ENCODE results near the gene TIGD1.
"Not testable (repeated sequence)": the region's sequence is repeated elsewhere in the genome, so short reads cannot be mapped to it uniquely, and the experiment has no call there.

The TIGD1 gene

DNA sequence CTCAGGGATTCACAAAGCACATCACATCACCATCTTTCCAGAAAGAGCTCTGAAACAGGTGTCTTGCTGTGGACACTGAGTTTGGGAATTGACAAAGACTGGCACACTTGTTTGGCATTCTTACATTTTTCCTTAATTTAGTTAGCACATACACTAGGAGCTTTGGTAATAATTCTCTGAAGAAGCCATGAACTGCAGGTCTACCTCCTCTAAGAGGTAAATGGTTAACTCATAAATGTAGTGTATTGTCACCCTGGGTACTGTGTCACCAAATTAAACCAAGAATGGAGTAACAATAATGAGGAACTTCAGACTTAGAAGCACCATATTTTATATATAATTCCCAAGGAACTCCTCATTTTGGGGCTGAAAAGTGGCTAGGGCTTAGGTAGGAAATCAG, 22.7 kb upstream of the TIGD1 start:
- H3K4me3 ChIP-seq, result no peak overlapping the region
- H3K27ac ChIP-seq, result no peak overlapping the region

DNA sequence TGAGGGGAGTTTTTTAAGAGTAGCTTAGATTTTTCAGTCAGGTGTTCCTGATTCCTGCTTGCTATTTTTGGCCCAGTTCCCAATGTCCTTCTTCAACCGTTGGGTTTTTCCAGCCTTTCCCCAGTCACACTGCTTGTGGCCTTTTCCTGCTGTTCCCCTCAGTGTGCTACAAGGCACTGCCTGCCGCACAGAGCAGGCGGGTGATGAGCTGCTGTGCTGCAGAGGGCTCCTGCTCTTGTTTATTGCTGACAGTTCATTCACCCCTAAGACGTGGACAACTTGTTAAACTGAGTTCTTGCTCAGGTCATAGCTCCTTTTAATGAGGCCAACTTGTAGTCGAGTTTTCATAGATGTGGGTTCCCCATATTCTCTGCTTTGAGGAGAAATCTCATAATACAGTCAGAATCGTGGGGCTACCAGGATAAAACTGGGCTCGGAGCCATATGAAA, 20.7 kb upstream of the TIGD1 start:
- H3K27ac ChIP-seq, result no peak overlapping the region

DNA sequence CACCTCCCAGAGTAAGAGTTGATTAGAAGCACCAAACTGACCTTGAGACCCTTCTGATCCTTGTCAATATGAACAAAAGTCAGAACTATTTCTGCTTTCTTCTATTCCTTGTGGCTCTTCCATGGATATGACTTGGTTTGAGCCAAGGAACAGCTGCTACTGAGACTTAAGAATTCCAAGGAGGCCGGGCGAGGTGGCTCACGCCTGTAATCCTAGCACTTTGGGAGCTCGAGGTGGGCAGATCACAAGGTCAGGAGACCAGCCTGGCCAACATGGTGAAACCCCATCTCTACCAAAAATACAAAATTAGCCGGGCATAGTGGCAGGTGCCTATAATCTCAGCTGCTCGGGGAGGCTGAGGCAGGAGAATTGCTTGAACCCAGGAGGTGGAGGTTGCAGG, 20.1 kb upstream of the TIGD1 start:
- H3K27ac ChIP-seq, H3K4me3 ChIP-seq: not testable (repeated sequence)

More for the DNA sequence above, 20.7 kb upstream of the TIGD1 start:
- H3K4me3 ChIP-seq, result no peak overlapping the region

DNA sequence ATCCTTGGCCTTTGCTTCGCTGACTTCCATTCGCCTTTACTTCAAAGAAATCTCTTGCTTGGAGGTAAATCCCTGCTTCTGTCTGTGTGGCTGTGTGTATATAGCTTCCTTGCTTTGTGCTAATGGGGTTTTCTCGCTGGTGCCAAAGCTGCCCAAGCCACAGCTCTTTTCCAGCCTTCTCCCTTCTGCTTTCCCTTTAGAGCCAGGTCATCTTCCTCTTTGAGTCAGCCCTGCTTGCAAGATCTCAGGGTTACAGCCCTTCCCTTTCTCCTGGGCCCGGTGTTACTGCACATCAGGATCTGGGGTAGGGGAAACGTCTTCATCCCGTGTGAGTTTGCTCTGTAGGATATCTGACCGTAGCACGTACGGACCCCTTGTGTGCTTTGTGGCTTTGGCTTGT, 19.2 kb upstream of the TIGD1 start:
- H3K27ac ChIP-seq, result no peak overlapping the region
- no peak overlapping the region for H3K4me3 ChIP-seq

DNA sequence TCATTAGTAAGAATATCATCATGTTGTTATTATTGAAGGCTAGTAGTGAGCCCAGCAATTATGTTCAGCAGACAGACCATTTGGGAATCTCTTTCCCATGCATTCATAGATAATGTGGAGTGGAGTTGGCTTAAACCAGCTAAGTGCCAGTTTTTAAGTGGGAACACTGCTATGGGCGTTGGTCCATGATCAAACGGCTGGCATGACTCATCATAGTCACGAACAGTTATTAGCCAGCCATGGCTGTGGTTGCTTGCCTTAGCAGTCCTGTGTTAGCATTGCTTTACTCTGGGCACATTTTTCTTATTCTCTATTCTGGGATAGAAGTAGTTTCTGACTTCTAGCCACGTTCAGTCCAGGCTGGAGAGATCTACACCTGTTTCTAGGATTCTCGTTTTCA, 17.8 kb upstream of the TIGD1 start:
- no peak overlapping the region for H3K4me3 ChIP-seq
- peak overlapping the region in 3 of 21 experiments; percentile 15 to 56 (median 25) for H3K27ac ChIP-seq

DNA sequence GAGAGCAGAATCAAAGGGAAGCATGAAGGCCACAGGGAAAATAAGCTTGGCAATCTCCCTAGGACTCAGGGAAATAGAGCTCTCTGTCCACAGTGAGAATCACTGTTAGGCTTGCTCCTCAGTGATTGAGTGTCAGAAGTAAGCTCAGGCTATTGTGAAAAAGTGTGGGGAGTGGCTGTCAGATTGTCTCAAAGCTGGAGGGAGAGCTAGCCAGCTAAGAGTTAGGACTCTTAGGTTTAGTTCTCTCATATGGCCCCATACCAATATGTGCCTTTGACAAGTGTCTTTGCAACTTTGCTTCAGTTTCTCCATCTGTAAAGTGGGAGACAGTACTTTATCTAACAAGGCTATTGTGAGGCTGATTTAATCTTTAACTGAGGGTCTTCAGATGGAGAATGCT, 17.4 kb upstream of the TIGD1 start:
- Histone ChIP-seq H3K4me3 (no peak overlapping the region), H3K27ac (peak overlapping the region in 2 of 21 experiments; percentile 15 to 24)

DNA sequence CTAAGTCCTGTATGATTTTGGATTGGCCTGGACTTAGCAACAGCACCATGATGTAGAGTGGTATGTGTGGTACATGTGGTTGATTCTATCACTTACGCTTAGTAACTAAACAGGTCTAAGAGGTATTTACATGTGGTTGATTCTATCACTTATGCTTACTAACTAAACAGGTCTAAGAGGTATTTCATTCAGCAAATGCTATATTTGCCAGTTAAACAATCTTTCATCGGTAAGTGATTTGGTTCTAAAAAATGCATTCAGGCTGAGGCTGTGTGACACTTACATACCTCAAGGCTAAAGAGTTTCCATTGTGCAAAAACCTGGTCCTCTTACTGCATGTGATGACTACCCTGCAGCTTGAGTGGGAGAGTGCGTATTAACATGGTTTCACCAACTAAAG, 13.2 kb upstream of the TIGD1 start:
- H3K27ac ChIP-seq, result no peak overlapping the region

DNA sequence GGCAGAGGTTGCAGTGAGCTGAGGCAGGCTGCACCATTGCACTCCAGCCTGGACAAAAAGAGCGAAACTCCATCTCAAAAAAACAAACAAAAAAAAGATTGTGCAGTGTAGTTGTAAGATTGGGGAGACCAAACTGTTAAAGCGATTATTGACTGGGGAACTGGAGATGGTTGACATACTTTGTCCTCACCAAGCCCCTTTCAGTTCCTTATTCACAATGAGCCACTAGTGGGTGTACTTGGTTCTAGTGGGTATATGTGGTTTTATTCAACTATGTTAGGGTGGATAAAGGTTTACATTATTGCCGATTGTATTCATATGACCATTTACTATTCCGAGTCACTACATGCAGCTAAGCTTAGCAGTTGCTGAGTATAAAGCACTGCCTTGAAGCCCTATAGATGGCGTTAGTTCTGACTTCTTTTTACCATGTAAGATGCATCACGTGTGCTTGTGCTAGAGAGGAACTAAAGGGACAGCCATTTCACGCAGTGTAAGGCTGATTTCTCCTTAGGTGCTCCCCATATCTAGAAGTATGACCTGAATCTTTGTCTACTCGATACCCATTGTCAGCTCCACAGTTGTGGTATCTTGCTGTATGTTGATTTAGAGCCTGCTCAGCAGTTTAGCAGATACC, 12.3 kb upstream of the TIGD1 start:
- Histone ChIP-seq H3K4me3 (no peak overlapping the region), H3K27ac (no peak overlapping the region)

More for the DNA sequence above, 13.2 kb upstream of the TIGD1 start:
- H3K4me3 ChIP-seq, result no peak overlapping the region

DNA sequence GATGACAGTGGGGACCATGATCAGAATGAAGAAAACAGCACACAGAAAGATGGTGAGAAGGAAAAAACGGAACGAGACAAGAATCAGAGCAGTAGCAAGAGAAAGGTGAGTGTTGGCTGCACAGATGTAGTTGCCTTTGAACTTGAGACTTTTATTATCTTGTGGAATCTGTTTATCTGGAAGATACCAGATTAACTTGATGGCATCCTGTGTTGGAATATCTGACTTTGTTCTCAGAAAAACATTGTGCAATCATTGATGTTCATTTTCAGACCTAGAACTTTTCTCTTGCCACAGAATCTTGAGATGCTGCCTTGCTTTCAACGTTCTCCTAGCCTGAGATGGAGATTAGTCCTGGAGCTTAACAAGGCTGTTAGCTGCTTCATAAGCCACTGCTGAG, 6.1 kb upstream of the TIGD1 start:
- H3K4me3 ChIP-seq, result no peak overlapping the region
- no peak overlapping the region for H3K27ac ChIP-seq

DNA sequence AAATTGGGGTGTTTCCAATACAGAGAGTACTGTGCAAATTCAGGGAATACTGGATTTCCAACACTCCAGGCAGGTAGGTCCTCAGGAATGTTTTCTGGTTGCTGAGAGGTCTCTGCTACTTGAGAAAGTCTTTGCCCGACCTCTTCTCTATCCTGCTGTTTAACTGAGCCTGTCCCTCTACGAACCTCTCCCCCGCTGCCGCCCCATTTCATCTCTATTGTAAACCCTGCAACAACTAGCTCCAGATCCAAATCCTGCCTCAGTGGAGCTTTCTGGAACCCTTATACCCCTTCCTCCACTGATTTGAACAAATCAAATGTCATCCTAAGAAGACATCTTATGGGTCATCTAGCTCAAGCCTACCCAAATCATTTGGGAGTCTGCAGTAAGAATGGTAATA, 1.4 kb upstream of the TIGD1 start:
- Histone ChIP-seq H3K27ac (peak overlapping the region in 9 of 21 experiments; percentile 94 to 100 (median 99)), H3K4me3 (peak overlapping the region in 6 of 7 experiments; percentile 73 to 97 (median 84))

DNA sequence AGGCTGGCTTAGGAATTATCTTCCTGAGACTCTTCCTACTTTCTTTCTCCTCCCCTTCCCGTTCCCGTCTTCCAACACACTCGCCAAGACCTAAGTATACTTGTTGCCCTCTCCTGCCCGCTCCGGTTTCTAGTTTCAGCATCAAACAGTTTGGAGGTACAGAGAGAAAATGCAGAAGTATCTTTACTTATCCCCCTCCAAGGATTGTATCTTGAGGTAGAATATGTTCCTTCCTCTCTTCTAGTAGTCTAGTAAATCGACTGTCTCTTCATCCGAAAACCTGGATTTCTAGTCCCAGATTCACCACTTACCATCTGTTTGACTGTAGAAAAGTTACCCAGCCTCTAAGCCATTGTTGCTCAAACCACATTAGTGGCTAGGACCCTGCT, 887 bp upstream of the TIGD1 start:
- peak overlapping the region; percentile 94 to 100 (median 98) for H3K27ac ChIP-seq

DNA sequence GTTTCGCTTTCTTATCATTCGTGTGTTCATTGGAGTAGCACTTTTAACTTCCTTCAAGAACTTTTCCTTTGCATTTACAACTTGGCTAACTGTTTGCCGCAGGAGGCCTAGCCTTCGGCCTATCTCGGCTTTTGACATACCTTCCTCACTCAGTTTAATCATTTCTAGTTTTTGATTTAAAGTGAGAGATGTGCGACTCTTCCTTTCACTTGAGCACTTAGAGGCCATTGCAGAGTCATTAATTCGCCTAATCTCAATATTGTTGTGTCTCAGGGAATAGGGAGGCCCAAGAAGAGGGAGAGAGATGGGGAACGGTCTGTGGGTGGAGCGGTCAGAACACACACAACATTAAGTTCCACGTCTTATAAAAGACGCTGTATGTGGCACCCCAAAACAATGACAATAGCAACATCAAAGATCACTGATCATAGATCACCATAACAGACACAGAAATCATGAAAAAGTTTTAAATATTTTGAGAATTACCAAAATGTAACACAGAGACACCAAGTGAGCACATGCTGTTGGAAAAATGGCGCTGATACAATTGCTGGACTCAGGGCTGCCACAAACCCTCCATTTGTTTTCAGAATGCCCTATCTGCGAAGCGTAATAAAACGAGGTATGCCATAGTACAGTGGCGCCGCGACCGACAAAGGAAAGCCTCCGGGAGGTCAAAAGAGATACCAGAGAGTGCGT, 553 bp downstream of the TIGD1 start:
- Histone ChIP-seq H3K27ac (peak overlapping the region; percentile 94 to 100 (median 98)), H3K4me3 (peak overlapping the region; percentile 73 to 97 (median 83))

More for the DNA sequence above, 887 bp upstream of the TIGD1 start:
- H3K4me3 ChIP-seq, result peak overlapping the region; percentile 73 to 97 (median 83)

DNA sequence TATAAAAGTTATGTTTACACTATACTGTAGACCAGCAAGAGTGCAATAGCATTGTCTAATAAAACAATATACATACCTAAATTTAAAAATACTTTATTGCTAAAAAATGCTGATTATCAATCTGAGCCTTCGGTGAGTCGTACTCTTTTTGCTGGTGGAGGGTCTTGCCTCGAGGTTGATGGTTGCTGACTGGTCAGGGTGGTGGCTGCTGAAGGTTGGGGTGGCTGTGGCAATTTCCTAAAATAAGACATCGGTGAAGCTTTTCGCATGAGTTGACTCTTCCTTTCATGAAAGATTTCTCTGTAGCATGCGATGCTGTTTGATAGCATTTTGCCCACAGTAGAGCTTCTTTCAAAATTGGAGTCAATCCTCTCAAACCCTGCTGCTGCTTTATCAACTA, 2.4 kb downstream of the TIGD1 start:
- H3K4me3 ChIP-seq, result no peak overlapping the region
- no peak overlapping the region for H3K27ac ChIP-seq

DNA sequence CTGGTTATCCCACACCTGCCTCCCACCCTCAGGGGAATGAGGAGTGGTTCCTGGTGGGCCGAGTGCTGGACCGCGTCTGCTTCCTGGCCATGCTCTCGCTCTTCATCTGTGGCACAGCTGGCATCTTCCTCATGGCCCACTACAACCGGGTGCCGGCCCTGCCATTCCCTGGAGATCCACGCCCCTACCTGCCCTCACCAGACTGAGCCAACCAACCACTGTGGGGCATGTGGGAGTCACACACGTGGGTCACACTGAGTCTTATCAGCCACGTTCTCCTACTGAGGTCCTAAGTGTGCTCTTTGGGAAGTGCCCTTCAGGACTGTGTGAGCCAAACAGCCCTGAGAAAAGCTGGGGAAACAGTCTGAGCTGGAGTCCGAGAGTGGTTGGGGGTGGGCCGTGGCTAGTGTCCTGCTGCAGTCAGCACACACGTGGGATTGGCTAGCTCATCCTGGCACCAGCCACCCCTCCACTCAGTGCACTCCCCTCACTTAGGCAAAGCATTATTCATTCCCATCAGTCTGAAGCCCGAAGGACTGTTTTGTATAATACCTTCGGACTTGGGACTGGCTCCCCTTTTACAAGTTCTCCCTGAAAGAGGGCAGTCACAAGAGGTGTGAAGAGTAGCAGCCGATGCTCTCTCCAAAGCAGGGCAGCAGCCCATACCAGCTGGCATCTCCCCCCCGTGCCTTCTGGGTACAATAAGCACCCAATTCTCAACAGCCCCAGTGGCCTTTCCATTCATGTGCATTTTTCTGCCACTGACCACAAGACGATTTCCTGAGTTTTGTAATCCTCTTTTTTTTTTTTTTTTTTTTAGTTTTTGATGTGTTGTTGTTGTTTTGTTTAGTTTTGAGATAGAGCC, 4.6 kb downstream of the TIGD1 start:
- Histone ChIP-seq H3K4me3 (no peak overlapping the region), H3K27ac (no peak overlapping the region)

DNA sequence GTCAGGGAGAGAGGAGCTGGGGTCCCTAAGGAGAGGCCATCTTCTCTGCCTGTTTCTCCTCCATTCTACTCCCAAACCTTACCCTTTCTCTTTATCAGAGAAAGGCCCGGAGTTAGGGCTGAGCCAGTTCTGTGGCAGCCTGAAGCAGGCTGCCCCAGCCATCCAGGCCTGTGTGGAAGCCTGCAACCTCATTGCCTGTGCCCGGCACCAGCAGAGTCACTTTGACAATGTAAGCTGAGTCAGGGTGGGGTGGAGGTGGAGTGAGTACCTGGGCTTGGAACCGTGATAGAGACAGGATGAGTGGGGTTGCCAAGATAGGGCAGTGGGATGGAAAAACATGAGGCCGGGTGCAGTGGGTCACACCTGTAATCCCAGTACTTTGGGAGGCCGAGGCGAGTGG, 5.7 kb downstream of the TIGD1 start:
- Histone ChIP-seq H3K4me3 (no peak overlapping the region), H3K27ac (no peak overlapping the region)

DNA sequence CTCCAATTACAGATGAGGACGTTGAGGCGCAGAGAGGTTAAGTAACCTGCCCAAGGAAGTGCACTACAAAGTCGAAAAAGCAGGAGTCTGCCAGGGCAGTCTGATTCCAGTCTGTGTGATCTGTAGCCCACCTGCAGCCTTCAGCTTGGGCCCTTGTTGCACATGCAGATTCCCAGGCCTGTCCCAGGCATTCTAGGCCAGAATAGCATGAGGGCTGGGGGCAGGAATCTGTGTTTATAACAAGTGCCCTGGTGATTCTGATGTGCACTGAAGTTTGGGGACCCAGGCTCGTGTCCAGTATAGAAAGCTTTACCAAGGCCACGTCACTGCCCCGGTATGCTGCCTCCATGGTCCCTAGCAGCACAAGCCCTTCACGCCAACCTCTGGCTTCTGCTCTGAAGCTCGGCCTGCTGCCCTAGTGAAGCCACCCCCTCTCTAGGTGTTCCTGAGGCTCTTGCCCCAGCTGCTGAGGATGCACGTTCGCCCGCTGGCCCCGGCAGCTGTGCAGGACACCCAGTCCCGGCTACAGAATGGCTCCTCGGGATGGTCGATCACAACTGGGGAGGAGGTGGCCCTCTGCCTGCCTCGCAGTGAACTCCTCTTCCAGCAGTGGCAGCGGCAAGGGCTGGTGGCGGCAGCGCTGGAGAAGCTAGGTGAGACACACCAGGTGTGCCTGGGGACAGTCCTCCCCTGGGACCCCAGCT, 6.3 kb downstream of the TIGD1 start:
- no peak overlapping the region for H3K27ac ChIP-seq
- no peak overlapping the region for H3K4me3 ChIP-seq

DNA sequence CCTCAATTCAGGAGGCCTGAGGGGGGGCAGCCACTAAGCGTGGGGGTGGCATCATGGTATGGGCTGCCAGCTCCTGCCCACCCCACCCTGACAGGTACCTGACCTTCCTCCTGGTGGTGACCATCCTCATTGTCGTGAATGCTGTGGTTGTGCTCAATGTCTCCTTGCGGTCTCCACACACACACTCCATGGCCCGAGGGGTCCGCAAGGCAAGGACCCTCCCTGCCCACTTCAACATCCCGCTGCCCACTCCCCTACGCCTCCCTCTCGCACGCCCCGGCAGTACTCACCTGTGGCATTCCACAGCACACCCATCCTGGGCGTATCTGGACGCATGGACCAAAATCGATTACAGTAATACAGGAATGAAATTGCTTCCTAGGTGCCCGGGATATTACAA, 6.9 kb downstream of the TIGD1 start:
- H3K4me3 ChIP-seq, result no peak overlapping the region
- no peak overlapping the region for H3K27ac ChIP-seq

DNA sequence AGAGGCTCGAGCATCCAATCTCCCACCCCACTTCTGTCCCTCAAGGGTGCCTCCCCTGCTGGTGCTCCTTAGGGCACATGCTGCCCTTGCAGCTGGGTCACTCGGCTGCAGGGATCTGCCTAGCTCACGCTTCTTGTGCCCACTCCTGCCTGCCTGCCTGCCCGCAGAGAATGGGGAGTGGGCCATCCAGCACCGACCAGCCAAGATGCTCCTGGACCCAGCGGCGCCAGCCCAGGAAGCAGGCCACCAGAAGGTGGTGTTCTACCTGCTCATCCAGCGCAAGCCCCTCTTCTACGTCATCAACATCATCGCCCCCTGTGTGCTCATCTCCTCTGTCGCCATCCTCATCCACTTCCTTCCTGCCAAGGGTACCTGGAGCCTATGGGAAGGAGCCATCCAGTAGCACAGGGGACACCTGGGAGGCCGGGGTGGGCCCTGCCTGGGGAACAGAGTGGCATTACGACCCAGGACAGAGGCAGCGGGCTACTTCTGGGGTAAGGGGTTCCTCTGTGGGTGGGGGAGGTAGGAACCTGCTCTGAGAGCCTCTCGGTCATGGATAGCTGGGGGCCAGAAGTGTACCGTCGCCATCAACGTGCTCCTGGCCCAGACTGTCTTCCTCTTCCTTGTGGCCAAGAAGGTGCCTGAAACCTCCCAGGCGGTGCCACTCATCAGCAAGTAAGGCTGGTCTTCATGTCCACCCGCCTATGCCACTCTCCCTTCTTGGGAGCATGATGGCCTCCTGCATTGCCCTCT, 7.5 kb downstream of the TIGD1 start:
- Histone ChIP-seq H3K27ac (no peak overlapping the region), H3K4me3 (no peak overlapping the region)
